HepG2 (cell line): ENCODE data around the gene NKAIN2. TPM values are rescaled to one million over a fixed set of nuclear protein-coding genes. Genes with fewer than 3 reads are reported as not detected.

ENCODE experiments used
- ATF2 ChIP-seq: sonication (generic); formaldehyde crosslinking; IDR thresholded peaks from 2 replicates; pipeline ENCODE4 v1.4.0; 2020; ENCODE audit warnings: missing genetic modification reagents
- FOXK1 ChIP-seq: sonication (generic); formaldehyde crosslinking; IDR thresholded peaks from 2 replicates; pipeline ENCODE4 v1.4.0; 2020; ENCODE audit warnings: low read depth, missing genetic modification reagents, borderline replicate concordance
- HNF1A ChIP-seq, 2 experiments: sonication (generic) in 1 of 2; formaldehyde crosslinking in 1 of 2; IDR thresholded peaks; 2 replicates each; pipeline versions ENCODE4 v1.4.0 to v1.6.1; 2016 to 2020; ENCODE audit warnings: borderline replicate concordance in 1 of 2, low read depth in 1 of 2, mild to moderate bottlenecking in 1 of 2, missing genetic modification reagents in 1 of 2
- MEIS2 ChIP-seq: sonication (generic); formaldehyde crosslinking; IDR thresholded peaks from 2 replicates; pipeline ENCODE4 v1.9.0; 2021; ENCODE audit warnings: mild to moderate bottlenecking, missing genetic modification reagents
- NONO ChIP-seq, 2 experiments: fragments of 450-650 bp in 1 of 2; sonication (generic) in 1 of 2; formaldehyde crosslinking in 1 of 2; IDR thresholded peaks in 1 of 2; conservative IDR thresholded peaks in 1 of 2; 2 replicates each; pipeline versions ENCODE4 v1.6.1 to v1.8.0; 2017 to 2022; ENCODE audit warnings: mild to moderate bottlenecking in 1 of 2, missing genetic modification reagents in 1 of 2, moderate library complexity in 1 of 2
- YY1 ChIP-seq: IDR thresholded peaks from 2 replicates; pipeline ENCODE4 v1.6.1; 2011; ENCODE audit warnings: low read length, low read depth, moderate library complexity, mild to moderate bottlenecking; ENCODE audit not compliant: insufficient read depth, insufficient replicate concordance
- ZGPAT ChIP-seq: IDR thresholded peaks from 2 replicates; pipeline ENCODE4 v1.6.1; 2016; ENCODE audit warnings: mild to moderate bottlenecking
- ZNF101 ChIP-seq: sonication (generic); formaldehyde crosslinking; IDR thresholded peaks from 2 replicates; pipeline ENCODE4 v1.4.0; 2020; ENCODE audit warnings: mild to moderate bottlenecking, low read depth, missing genetic modification reagents, borderline replicate concordance
- ZNF724P ChIP-seq: sonication (generic); formaldehyde crosslinking; IDR thresholded peaks from 2 replicates; pipeline ENCODE4 v1.8.0; 2022; ENCODE audit warnings: missing genetic modification reagents, borderline replicate concordance
- ZNF788 ChIP-seq: sonication (generic); formaldehyde crosslinking; IDR thresholded peaks from 2 replicates; pipeline ENCODE4 v1.5.0; 2020; ENCODE audit warnings: mild to moderate bottlenecking, missing genetic modification reagents, borderline replicate concordance
- ZSCAN22 ChIP-seq: sonication (generic); formaldehyde crosslinking; IDR thresholded peaks from 2 replicates; pipeline ENCODE4 v1.4.0; 2020; ENCODE audit warnings: mild to moderate bottlenecking, missing genetic modification reagents
- polyA plus RNA-seq, 8 experiments: library from polyadenylated mRNA; depleted of rRNA in 3 of 8; stranded (reverse) in 7 of 8; unstranded in 1 of 8; fragments of >200 nt; fragmentation: Illumina TruSeq in 4 of 8; extraction: Trizol in 4 of 8; gene quantifications; 2 replicates each; pipeline versions ENCODE4 v1.2.1 to v1.2.3, GENCODE V29; 2011 to 2016; ENCODE audit warnings: low read depth in 4 of 8, missing spikeins in 1 of 8, mixed read lengths in 1 of 8; ENCODE audit not compliant: insufficient read depth in 1 of 8
- total RNA-seq, 5 experiments: library from RNA; depleted of rRNA; stranded (reverse); fragments of >200 nt; fragmentation: Illumina TruSeq; extraction: Trizol; gene quantifications; 2 replicates each; pipeline ENCODE4 v1.2.3, GENCODE V29; 2016; ENCODE audit warnings: low read depth in 1 of 5
- TF ChIP-seq, protein P1 (sequence below): sonication (generic); formaldehyde crosslinking; IDR thresholded peaks from 2 replicates; pipeline ENCODE4 v1.8.1; 2023; ENCODE audit warnings: mild to moderate bottlenecking, missing genetic modification reagents, borderline replicate concordance
- TF ChIP-seq, protein P2 (sequence below): sonication (generic); formaldehyde crosslinking; IDR thresholded peaks from 2 replicates; pipeline ENCODE4 v1.4.0; 2020; ENCODE audit warnings: missing genetic modification reagents
- TF ChIP-seq, protein P3 (sequence below): sonication (generic); formaldehyde crosslinking; IDR thresholded peaks from 2 replicates; pipeline ENCODE4 v1.5.0; 2020; ENCODE audit warnings: mild to moderate bottlenecking, missing genetic modification reagents, moderate library complexity

NKAIN2 gene
- total and polyA plus RNA-seq, 2 of the 13 experiments (the other 11 are each of a cell fraction or from before 2014, with no cell fraction given) = not detected

DNA sequence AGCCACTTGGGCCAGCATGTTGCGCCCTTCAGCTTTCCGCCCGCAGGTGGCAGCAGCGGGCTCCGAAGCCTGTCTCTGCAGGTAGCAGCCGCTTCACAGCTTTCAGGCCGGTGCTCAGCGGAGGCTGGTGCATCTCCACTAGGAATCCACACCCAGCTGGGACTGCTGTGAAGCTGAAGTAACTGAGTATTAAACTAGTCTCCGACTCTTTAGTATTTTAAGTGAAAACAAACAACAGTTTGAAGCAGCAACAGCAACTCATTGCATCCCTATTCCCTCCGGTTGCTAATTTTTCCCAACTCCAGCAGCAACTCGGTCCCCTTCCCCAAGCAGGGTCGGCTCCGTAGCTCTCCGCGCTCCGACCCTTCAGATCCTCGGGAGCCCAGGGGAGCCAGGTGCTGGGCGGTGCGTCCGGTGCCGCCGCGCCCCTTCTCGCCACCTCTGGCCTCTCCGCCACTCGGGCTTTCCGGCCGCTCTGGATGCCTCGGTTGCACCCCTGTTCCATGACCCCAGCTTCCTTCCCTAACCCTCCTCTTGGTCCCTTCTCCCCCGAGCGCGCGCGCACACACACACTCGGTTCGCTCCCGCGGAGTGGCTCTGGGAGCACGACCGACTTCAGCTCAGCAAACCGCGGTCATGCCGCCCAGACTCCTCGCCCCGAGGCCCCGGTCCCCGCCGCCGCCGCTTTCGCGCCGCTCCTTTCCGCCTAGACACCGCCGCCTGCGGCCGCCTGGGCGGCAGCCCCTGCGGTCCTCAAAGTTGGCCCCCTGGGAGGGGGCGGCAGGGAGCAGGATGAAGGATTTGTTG is 765 bp upstream of the NKAIN2 start (continued):
- TF ChIP-seq NONO (IDR thresholded peaks at IDR 0.05) (no peak), NONO (CRISPR knock-in tag; conservative IDR thresholded peaks at IDR 0.05) (no peak), ATF2 (CRISPR knock-in tag) (0 out of 2 replicates have a peak, but pooled peaks have one; percentile 39), HNF1A (IDR thresholded peaks at IDR 0.05; ENCODE audit: low read depth) (no peak), HNF1A (CRISPR knock-in tag; IDR thresholded peaks at IDR 0.05; ENCODE audit: borderline replicate concordance) (no peak), FOXK1 (CRISPR knock-in tag) (no peak), ZGPAT (peak; percentile 53; the same call in 1 of the 2 replicates), YY1 (peak; percentile 36), ZNF788 (CRISPR knock-in tag) (peak; percentile 22; the same call in 1 of the 2 replicates), MEIS2 (CRISPR knock-in tag) (0 out of 2 replicates have a peak, but pooled peaks have one; percentile 42), ZSCAN22 (no peak), ZNF724P (CRISPR knock-in tag) (no peak), ZNF101 (CRISPR knock-in tag) (no peak)
- TF ChIP-seq, protein P1, sequence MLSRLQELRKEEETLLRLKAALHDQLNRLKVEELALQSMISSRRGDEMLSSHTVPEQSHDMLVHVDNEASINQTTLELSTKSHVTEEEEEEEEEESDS (CRISPR knock-in tag) = no peak
- TF ChIP-seq, protein P2, sequence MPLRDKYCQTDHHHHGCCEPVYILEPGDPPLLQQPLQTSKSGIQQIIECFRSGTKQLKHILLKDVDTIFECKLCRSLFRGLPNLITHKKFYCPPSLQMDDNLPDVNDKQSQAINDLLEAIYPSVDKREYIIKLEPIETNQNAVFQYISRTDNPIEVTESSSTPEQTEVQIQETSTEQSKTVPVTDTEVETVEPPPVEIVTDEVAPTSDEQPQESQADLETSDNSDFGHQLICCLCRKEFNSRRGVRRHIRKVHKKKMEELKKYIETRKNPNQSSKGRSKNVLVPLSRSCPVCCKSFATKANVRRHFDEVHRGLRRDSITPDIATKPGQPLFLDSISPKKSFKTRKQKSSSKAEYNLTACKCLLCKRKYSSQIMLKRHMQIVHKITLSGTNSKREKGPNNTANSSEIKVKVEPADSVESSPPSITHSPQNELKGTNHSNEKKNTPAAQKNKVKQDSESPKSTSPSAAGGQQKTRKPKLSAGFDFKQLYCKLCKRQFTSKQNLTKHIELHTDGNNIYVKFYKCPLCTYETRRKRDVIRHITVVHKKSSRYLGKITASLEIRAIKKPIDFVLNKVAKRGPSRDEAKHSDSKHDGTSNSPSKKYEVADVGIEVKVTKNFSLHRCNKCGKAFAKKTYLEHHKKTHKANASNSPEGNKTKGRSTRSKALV (CRISPR knock-in tag) = peak; percentile 94
- TF ChIP-seq, protein P3, sequence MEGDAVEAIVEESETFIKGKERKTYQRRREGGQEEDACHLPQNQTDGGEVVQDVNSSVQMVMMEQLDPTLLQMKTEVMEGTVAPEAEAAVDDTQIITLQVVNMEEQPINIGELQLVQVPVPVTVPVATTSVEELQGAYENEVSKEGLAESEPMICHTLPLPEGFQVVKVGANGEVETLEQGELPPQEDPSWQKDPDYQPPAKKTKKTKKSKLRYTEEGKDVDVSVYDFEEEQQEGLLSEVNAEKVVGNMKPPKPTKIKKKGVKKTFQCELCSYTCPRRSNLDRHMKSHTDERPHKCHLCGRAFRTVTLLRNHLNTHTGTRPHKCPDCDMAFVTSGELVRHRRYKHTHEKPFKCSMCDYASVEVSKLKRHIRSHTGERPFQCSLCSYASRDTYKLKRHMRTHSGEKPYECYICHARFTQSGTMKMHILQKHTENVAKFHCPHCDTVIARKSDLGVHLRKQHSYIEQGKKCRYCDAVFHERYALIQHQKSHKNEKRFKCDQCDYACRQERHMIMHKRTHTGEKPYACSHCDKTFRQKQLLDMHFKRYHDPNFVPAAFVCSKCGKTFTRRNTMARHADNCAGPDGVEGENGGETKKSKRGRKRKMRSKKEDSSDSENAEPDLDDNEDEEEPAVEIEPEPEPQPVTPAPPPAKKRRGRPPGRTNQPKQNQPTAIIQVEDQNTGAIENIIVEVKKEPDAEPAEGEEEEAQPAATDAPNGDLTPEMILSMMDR (CRISPR knock-in tag) = peak; percentile 91
